IMR-90 (cell line): ENCODE data around the gene MEOX2.

Source experiments
- CEBPB ChIP-seq: IDR thresholded peaks from 2 replicates; pipeline ENCODE4 v1.6.1; 2012; ENCODE audit warnings: low read depth, low read length, improper control_type of control experiment
- CTCF ChIP-seq: conservative IDR thresholded peaks from 2 replicates; pipeline ENCODE4 v1.5.1; 2012; ENCODE audit warnings: mild to moderate bottlenecking, low read depth, low read length, improper control_type of control experiment
- ELK1 ChIP-seq: fragments of 150-350 bp; IDR thresholded peaks from 2 replicates; pipeline ENCODE4 v1.6.1; 2016; ENCODE audit warnings: low read depth, mild to moderate bottlenecking, low read length, moderate library complexity, borderline replicate concordance
- MAFK ChIP-seq: IDR thresholded peaks from 2 replicates; pipeline ENCODE4 v1.6.1; 2012; ENCODE audit warnings: low read depth, low read length, improper control_type of control experiment
- MAZ ChIP-seq: IDR thresholded peaks from 2 replicates; pipeline ENCODE4 v1.6.1; 2012; ENCODE audit warnings: low read depth, mild to moderate bottlenecking, low read length, improper control_type of control experiment, moderate library complexity, borderline replicate concordance
- POLR2A ChIP-seq: IDR thresholded peaks from 2 replicates; pipeline ENCODE4 v1.6.1; 2012; ENCODE audit warnings: mild to moderate bottlenecking, low read depth, low read length
- RAD21 ChIP-seq: IDR thresholded peaks from 2 replicates; pipeline ENCODE4 v1.6.1; 2012; ENCODE audit warnings: low read length, improper control_type of control experiment
- RCOR1 ChIP-seq: IDR thresholded peaks from 2 replicates; pipeline ENCODE4 v1.6.1; 2012; ENCODE audit warnings: mild to moderate bottlenecking, low read length, improper control_type of control experiment; ENCODE audit not compliant: insufficient replicate concordance
- RFX5 ChIP-seq: IDR thresholded peaks from 2 replicates; pipeline ENCODE4 v1.8.0; 2012; ENCODE audit warnings: low read depth, mild to moderate bottlenecking, low read length, moderate library complexity
- SMC3 ChIP-seq: fragments of 150-350 bp; IDR thresholded peaks from 2 replicates; pipeline ENCODE4 v1.6.1; 2016; ENCODE audit warnings: low read depth, mild to moderate bottlenecking, antibody characterized with exemption, low read length, moderate library complexity
- USF2 ChIP-seq: fragments of 150-350 bp; IDR thresholded peaks from 2 replicates; pipeline ENCODE4 v1.6.1; 2017; ENCODE audit warnings: mild to moderate bottlenecking, antibody characterized with exemption, low read length, low read depth

- TF ChIP-seq RFX5: no peak
- TF ChIP-seq ELK1: no peak
- TF ChIP-seq POLR2A: no peak
- TF ChIP-seq CTCF: no peak
- TF ChIP-seq USF2: no peak
- TF ChIP-seq MAFK: no peak
- TF ChIP-seq MAZ: no peak
- TF ChIP-seq RCOR1: no peak
- 0 out of 2 replicates have a peak, but pooled peaks have one; percentile 4 for TF ChIP-seq CEBPB
- TF ChIP-seq SMC3: no peak
- TF ChIP-seq RAD21: no peak
Measured at GRCh38 chr7:15607529-15608210, 78.8 kb downstream of the MEOX2 start.
